Fibroblast of lung (primary cell): ENCODE measurements around the gene LAMB1. TPM values are rescaled to one million over a fixed set of nuclear protein-coding genes. Genes with fewer than 3 reads are reported as not detected.

Experiments used
- DNase-seq, 2 donors: peaks; one replicate each; pipeline versions ENCODE4 v3.0.0 to v3.0.0-alpha.2; 2010; ENCODE audit warnings: low read depth in 2 of 2
- H2AFZ ChIP-seq: 2 replicates; pipeline ENCODE4 v1.5.1; 2012; ENCODE audit warnings: low read length, control low read depth, inconsistent platforms
- H3K27ac ChIP-seq: 2 replicates; pipeline ENCODE4 v1.5.1; 2011; ENCODE audit warnings: low read length, control low read depth; ENCODE audit not compliant: insufficient read depth
- H3K27me3 ChIP-seq: 2 replicates; pipeline ENCODE4 v1.5.1; 2011; ENCODE audit warnings: mild to moderate bottlenecking, low read length; ENCODE audit not compliant: control insufficient read depth, insufficient read depth
- H3K36me3 ChIP-seq: 2 replicates; pipeline ENCODE4 v1.5.1; 2011; ENCODE audit warnings: low read length; ENCODE audit not compliant: control insufficient read depth, insufficient read depth
- H3K4me1 ChIP-seq: 2 replicates; pipeline ENCODE4 v1.5.1; 2011; ENCODE audit warnings: low read length; ENCODE audit not compliant: control insufficient read depth, insufficient read depth; ENCODE audit errors: extremely low read depth
- H3K4me2 ChIP-seq: 2 replicates; pipeline ENCODE4 v1.5.1; 2011; ENCODE audit warnings: low read length, control low read depth; ENCODE audit not compliant: insufficient read depth; ENCODE audit errors: extremely low read depth
- H3K4me3 ChIP-seq, 4 experiments: fragments of 200-600 bp in 1 of 4; sonication (generic) in 1 of 4; replicated peaks in 1 of 4; 2 replicates each; pipeline ENCODE4 v1.5.1; 2011 to 2016; ENCODE audit warnings: low read length in 4 of 4, low read depth in 3 of 4, mild to moderate bottlenecking in 3 of 4, control low read depth in 2 of 4, inconsistent platforms in 1 of 4, mixed read lengths in 1 of 4; ENCODE audit not compliant: insufficient read depth in 1 of 4; ENCODE audit errors: control extremely low read depth in 1 of 4
- H3K79me2 ChIP-seq: 2 replicates; pipeline ENCODE4 v1.5.1; 2012; ENCODE audit warnings: mild to moderate bottlenecking, low read length, inconsistent platforms; ENCODE audit not compliant: control insufficient read depth, insufficient read depth
- H3K9ac ChIP-seq: 2 replicates; pipeline ENCODE4 v1.5.1; 2011; ENCODE audit warnings: mild to moderate bottlenecking, low read length, control low read depth; ENCODE audit not compliant: insufficient read depth
- H3K9me3 ChIP-seq: 2 replicates; pipeline ENCODE4 v1.5.1; 2012; ENCODE audit warnings: low read depth, low read length; ENCODE audit not compliant: control insufficient read depth, insufficient read depth
- H4K20me1 ChIP-seq: 2 replicates; pipeline ENCODE4 v1.5.1; 2011; ENCODE audit warnings: low read length; ENCODE audit not compliant: control insufficient read depth, insufficient read depth; ENCODE audit errors: extremely low read depth
- EZH2 ChIP-seq: IDR thresholded peaks from 2 replicates; pipeline ENCODE4 v1.5.1; 2012; ENCODE audit warnings: low read length, control low read depth, mild to moderate bottlenecking; ENCODE audit errors: missing control alignments
- polyA plus RNA-seq, 2 donors: library from polyadenylated mRNA; depleted of rRNA in 1 of 2; stranded (reverse) in 1 of 2; unstranded in 1 of 2; fragments of >200 nt; gene quantifications; 2 replicates each; pipeline ENCODE4 v1.2.1, GENCODE V29; 2011 to 2012; ENCODE audit warnings: missing spikeins in 1 of 2
- total RNA-seq: library from RNA; depleted of rRNA; stranded (reverse); fragments of >200 nt; gene quantifications from 2 replicates; pipeline ENCODE4 v1.2.1, GENCODE V29; 2014
- TF ChIP-seq, protein P1 (sequence below), 2 donors: IDR thresholded peaks in 1 of 2; conservative IDR thresholded peaks in 1 of 2; 1 replicate in 1 of 2; 2 replicates in 1 of 2; pipeline ENCODE4 v1.5.1; 2011 to 2012; ENCODE audit warnings: low read length in 2 of 2, control low read depth in 1 of 2, inconsistent platforms in 1 of 2, low read depth in 1 of 2, mild to moderate bottlenecking in 1 of 2

The LAMB1 gene
- total and polyA plus RNA-seq, 2 donors (not counting 1 experiment from before 2014, with no cell fraction given): 428 to 516 TPM

- Histone ChIP-seq H3K9me3 (no peaks in the 10 kb centered on the region), H3K4me1 (no peaks in the 10 kb centered on the region), H3K79me2 (no peaks in the 10 kb centered on the region), H4K20me1 (no peaks in the 10 kb centered on the region), H3K27ac (no peak overlapping the region), H3K4me2 (no peak overlapping the region), H3K36me3 (peaks cover 1% of the 10 kb centered on the region), H3K4me3 (no peak overlapping the region), H2AFZ (no peak overlapping the region), H3K9ac (no peak overlapping the region), H3K27me3 (no peaks in the 10 kb centered on the region)
- no peak for DNase-seq
- TF ChIP-seq, protein P1, sequence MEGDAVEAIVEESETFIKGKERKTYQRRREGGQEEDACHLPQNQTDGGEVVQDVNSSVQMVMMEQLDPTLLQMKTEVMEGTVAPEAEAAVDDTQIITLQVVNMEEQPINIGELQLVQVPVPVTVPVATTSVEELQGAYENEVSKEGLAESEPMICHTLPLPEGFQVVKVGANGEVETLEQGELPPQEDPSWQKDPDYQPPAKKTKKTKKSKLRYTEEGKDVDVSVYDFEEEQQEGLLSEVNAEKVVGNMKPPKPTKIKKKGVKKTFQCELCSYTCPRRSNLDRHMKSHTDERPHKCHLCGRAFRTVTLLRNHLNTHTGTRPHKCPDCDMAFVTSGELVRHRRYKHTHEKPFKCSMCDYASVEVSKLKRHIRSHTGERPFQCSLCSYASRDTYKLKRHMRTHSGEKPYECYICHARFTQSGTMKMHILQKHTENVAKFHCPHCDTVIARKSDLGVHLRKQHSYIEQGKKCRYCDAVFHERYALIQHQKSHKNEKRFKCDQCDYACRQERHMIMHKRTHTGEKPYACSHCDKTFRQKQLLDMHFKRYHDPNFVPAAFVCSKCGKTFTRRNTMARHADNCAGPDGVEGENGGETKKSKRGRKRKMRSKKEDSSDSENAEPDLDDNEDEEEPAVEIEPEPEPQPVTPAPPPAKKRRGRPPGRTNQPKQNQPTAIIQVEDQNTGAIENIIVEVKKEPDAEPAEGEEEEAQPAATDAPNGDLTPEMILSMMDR (conservative IDR thresholded peaks at IDR 0.05 in 1 of 2, IDR thresholded peaks at IDR 0.05 in 1 of 2; ENCODE audit: low read depth in 1 of 2, low read length in 2 of 2): no peak
- TF ChIP-seq EZH2: no peak
These were observed 91.0 kb downstream of the LAMB1 start for GRCh38 chr7:107911981-107912380.

DNA sequence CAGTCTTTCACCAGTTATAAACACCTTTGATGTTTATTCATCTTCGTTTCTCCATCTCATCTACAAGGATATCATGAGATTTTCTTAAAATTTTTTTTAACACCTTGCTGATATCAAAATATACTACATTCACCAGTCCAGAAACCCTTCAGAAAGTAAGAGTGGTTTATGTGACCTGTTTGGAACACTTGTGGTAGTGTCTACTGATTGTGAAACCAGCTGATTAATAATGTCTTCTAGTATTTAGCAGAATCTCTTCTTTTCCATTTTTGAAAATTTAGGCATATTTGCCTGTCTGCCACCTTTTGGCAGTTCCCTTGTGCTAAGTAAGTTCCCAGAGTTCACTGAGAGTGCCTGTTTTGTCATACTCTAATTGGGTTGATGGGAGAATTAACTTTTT lies 93.5 kb downstream of the LAMB1 start:
- no peaks in the 10 kb centered on the region for H3K79me2 ChIP-seq
- H3K4me1 ChIP-seq: no peaks in the 10 kb centered on the region
- H3K27ac ChIP-seq: no peak overlapping the region
- no peak overlapping the region for H3K4me3 ChIP-seq
- DNase-seq: no peak
- H3K27me3 ChIP-seq: no peaks in the 10 kb centered on the region
- no peak overlapping the region for H3K4me2 ChIP-seq
- H3K9ac ChIP-seq: no peak overlapping the region
- H3K36me3 ChIP-seq: peaks cover 3% of the 10 kb centered on the region
- no peak overlapping the region for H2AFZ ChIP-seq
- TF ChIP-seq, protein P1 (conservative IDR thresholded peaks at IDR 0.05 in 1 of 2, IDR thresholded peaks at IDR 0.05 in 1 of 2; ENCODE audit: low read depth in 1 of 2, low read length in 2 of 2): no peak
- no peak for TF ChIP-seq EZH2
- no peaks in the 10 kb centered on the region for H4K20me1 ChIP-seq
- no peaks in the 10 kb centered on the region for H3K9me3 ChIP-seq

GRCh38 chr7:107907790-107908189 lies 95.2 kb downstream of the LAMB1 start:
- TF ChIP-seq, protein P1 (conservative IDR thresholded peaks at IDR 0.05 in 1 of 2, IDR thresholded peaks at IDR 0.05 in 1 of 2; ENCODE audit: low read depth in 1 of 2, low read length in 2 of 2): no peak
- TF ChIP-seq EZH2: no peak
- no peak overlapping the region for H3K27ac ChIP-seq
- H3K36me3 ChIP-seq: peaks cover 7% of the 10 kb centered on the region
- no peaks in the 10 kb centered on the region for H3K27me3 ChIP-seq
- H3K4me1 ChIP-seq: no peaks in the 10 kb centered on the region
- H4K20me1 ChIP-seq: no peaks in the 10 kb centered on the region
- no peaks in the 10 kb centered on the region for H3K9me3 ChIP-seq
- H2AFZ ChIP-seq: no peak overlapping the region
- no peaks in the 10 kb centered on the region for H3K79me2 ChIP-seq
- H3K4me2 ChIP-seq: no peak overlapping the region
- no peak overlapping the region for H3K9ac ChIP-seq
- no peak overlapping the region for H3K4me3 ChIP-seq
- DNase-seq: no peak
